22Rv1 (cell line): ENCODE results near the gene KHDC4.

Experiments
- CTCF ChIP-seq: fragments of 450-650 bp; IDR thresholded peaks from 2 replicates; pipeline ENCODE4 v1.5.1; 2017; ENCODE audit warnings: mild to moderate bottlenecking
- ZFX ChIP-seq: fragments of 450-650 bp; IDR thresholded peaks from 2 replicates; pipeline ENCODE4 v1.6.1; 2017; ENCODE audit warnings: antibody characterized with exemption, borderline replicate concordance

- TF ChIP-seq CTCF (no peak), ZFX (no peak)
Measured at GRCh38 chr1:155884982-155885381, 49.2 kb downstream of the KHDC4 start.
